COR-L47 (cell line): Measurements from ENCODE around the gene ETS1.

Experiments
- DNase-seq: peaks from one replicate; lab custom pipeline; 2025; lab: John Stamatoyannopoulos, UW

Gene ETS1, protein sequence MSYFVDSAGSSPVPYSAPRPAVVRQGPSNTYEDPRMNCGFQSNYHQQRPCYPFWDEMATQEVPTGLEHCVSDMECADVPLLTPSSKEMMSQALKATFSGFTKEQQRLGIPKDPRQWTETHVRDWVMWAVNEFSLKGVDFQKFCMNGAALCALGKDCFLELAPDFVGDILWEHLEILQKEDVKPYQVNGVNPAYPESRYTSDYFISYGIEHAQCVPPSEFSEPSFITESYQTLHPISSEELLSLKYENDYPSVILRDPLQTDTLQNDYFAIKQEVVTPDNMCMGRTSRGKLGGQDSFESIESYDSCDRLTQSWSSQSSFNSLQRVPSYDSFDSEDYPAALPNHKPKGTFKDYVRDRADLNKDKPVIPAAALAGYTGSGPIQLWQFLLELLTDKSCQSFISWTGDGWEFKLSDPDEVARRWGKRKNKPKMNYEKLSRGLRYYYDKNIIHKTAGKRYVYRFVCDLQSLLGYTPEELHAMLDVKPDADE

GRCh38 chr11:128587415-128587814, at the start of gene ETS1:
ETS1 (minus strand) TSS chr11:128587558; CDS start chr11:128573130, 14,428 bp downstream.
- no peak for DNase-seq

GRCh38 chr11:128634395-128634794, 47.0 kb upstream of the ETS1 start:
- no peak for DNase-seq

DNA sequence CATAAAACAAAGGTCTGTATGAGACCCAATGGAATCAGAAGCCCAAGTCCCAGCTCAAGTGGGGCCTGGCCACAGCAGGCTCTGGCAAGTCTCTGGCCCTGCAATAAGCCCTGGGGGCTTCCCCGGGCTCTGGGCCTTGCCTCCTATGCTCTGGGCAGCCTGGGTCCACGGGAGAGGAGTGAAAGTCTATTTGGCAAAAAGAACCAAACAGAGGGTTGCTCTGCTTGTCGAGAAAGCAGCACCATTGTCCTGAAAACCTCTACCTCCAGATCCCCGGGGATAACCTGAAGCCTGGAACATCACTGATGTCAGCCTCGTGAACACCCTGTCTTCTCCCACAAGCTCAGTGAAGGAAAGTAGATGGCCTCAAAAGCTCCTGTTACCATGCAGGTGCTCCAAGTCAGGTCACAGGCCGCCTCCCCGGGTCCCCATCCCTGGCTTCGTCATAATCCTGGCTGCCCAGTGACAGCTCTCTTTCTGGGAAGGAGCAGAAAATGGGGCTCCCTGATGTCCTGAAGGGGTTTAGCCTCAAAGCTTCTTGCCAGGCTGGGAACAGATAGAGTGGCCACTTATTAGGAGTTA, 46.1 kb upstream of the ETS1 start:
- DNase-seq: no peak

- peak; percentile 26 for DNase-seq
Measured at GRCh38 chr11:128632141-128632791, 44.9 kb upstream of the ETS1 start.

DNA sequence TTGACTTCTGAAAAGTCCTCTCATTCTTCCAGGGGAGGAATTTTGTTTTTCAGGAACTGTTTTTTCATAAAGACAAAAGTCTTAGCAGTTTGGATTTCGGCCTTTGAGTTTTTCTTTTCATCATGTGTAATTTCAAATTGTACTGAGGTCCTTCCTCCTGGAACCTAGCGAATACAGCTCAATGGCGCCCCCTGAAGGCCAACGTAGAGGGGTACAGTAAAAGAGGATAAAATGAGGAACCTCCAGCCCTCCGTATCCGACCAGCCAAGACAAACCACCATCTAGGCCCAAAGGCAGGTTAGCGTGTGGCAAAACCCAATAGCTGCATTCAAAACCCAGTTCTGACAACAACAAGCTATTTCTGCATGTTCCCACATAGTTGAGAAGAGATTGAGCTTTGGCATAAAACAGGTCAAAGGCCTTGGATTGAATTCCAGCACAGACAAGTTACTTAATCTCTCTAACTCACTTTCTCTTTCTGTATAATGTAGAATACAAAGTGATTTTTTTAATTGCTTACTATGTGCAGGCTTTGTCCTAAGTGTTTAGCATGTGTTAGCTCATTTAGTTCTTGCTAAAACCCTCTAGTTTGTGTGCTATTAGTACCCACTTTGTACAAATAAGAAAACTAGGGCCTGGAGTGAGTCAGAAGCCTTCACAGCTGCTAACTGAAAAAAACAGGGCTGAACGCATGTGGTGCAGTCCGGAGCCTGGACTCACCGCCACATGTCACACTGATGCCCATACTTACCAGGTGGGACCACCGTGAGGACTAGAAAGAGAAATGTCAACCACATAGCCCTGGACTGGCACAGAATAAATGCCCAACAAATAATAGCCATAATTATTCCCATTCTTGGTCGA, 43.2 kb upstream of the ETS1 start:
- DNase-seq: peak; percentile 77

DNA sequence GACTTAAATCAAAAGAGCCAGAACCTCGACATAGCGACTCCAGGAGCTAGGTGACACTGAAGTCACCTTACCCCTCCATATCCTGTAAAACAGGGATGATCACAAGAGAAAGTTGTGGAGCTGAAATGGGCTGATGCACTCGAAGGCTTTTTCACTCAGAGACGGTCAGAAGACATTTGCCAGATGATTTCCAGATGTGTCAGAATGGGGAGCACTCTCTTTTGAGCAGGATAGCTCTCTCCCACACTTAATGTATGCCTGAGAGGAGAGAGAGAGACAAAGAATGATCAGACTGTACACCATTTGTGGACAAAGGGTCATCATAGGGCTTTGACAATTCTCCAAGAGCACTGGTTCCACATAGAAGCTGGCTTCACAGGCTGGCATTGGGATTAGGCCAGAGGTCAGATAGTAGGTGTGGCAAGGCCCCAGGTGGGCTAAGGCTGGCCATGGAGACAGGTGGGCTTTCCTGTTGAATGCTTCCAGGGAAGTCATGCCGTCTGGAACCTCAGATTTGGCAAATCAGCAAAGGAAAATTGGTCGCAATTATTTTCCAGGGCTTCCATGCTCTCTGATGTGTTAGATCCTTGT, 42.3 kb upstream of the ETS1 start:
- no peak for DNase-seq

- no peak for DNase-seq
Measured at GRCh38 chr11:128628686-128629085, 41.3 kb upstream of the ETS1 start.

GRCh38 chr11:128628325-128628673, 40.9 kb upstream of the ETS1 start:
- no peak for DNase-seq

GRCh38 chr11:128627666-128628324, 40.4 kb upstream of the ETS1 start:
- no peak for DNase-seq

GRCh38 chr11:128626913-128627665, 39.7 kb upstream of the ETS1 start:
- no peak for DNase-seq

DNA sequence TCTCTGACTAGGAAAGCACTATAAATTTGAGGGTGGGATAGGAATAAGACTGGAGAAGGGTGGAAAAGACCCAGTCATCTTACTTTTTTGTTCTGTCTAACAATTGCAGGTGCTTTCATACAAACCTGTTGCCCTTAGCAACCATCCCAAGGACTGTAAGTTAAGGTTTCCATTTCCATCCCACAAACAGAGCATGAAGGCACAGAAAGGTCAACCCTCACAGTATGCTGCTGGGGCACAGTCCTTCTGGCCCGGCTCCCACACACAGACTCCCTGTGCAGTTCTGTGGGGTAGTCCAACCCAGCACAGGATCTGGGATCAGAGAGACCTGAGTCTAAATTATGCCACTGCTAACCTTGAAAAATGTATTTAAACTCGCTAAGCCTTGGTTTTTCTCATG, 38.4 kb upstream of the ETS1 start:
- DNase-seq: no peak

GRCh38 chr11:128625326-128625725, 38.0 kb upstream of the ETS1 start:
- DNase-seq: no peak

DNA sequence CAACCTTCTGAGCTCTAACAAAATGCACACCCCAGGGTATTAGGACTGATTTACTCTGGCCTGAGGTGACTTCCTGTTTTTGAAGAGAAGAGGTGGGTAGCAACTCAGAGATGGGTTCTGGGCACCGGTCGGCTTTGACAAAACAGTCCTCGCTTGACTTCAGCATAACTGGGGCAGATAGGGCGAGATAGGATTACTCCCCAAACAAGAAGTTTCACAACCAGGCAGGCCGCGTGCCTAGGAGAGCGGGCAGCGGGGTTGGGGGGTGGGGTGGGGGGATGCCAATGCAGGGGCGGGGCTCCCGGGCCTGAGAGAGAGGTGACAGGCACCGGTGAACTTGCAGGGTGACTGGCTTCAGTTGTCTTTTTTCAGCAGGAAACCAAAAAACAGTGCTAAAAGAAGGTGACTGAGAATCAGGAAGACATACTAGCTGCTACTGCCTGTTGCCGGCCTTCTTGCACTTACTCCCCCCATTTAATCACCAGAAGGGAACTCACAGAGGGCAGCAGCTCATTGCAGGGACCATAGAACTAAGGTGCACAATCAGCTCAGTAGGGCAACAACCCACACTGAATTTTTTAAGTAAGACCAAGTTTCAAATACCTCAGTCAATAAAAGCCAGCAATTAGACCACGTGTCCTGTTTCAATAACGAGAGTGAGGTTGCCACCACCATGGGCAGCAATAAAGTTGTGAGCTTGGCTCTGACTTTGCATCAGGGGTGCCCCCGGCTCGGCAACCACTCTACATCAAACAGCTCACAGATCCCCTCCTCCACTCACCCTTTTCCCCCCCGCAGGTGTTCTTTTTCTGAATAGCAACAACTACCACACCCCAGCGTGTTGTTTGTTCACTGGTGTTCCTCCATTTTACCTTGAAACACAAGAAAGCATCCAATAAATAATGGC, 37.2 kb upstream of the ETS1 start:
- no peak for DNase-seq

DNA sequence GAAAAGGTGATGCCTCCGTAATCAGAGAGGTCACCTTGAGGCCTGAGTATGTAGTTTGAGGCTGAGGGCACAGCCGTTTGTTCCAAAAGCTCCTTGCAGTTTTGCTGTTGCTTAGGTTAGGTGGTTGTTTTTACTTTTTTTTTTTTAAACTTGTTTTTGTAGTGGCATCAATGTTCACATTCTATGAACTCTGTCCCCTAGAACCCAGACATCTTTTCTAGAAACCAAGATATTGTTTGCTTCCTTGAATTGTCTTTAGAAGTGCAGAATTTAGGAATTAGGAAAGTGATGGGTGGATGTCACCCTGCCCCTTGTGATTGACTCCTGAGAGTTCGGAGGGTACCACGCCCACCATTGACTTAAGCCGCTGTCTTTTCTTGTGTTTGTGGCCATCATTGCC, 35.7 kb upstream of the ETS1 start:
- DNase-seq: no peak

DNA sequence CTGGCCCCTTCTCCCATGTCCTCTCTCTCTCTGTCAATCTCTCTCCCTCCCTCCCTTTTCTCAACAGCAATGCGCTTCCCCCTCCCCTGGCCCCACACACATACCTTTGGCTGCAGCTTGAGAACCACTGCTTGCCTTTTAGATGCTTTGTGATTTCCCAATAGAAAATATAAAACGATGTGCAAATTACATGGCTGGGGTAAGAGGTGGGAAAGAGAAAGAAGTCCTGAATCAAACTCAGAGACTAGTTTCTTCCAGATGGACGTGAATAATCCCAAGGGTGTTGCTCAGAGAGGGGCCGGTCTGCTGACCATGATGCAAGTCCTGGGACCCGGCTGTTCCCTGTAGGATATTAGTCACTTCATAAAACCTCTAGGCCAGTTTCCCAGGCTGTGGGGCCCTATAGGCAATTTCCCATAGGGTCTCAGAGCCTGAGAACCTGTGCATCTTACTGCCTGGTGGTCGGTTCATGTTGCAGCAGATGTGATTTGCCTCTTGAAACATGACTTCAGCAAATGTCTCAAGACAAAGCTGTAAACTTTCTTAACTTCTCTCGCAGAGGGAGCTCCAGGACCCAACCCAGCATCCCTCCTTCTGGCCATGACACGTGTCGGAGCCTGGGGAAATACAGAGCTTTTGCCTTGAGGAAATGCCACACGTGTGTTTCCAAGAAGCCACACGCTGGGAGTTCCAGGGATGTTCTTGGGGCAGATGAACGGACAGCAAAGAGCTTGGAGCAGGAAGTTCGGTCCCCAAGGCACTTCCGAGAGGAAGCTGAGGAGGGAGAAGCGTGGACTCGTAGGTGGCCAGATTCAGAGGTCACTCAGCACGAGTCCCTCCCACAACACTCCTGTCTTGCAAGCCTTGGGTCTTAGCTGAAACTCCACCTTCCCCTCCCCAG, 34.5 kb upstream of the ETS1 start:
- DNase-seq: no peak

DNA sequence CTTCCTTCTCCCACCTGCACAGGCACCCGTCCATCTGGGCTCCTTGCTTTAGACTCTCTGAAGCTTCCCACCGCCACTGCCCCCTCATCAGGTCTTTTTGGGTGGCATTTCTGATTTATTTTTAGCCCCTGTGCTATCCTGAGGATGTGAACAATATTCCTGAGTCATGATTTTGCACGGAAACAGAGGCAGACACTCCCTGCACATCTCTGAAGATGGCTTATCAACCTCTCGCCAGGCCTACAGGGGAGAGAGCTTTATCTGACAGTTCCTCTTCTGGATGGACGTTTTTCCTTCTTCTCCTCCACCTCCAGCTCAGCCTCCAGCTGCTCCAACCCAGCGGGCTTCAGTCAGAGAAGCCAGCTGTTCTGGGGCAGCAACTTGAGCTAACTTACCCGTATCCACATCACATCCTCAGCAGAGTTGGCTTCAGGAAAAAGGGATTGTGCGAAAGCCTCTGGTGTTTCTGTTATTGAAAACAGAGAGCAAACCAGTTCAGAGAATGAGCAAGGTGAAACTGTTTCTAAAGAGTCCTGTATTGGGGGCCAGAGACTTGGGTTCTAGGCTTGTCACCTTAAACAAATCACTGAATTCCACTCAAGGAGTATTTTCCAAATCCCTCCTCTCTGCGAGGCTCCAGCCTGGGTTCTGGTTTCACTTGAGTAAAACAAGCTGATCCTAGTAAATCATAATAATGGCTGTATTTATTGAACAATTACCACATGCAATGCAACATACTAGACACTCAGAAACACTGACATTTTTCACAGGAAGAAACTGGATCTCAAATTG, 33.1 kb upstream of the ETS1 start:
- DNase-seq: no peak

DNA sequence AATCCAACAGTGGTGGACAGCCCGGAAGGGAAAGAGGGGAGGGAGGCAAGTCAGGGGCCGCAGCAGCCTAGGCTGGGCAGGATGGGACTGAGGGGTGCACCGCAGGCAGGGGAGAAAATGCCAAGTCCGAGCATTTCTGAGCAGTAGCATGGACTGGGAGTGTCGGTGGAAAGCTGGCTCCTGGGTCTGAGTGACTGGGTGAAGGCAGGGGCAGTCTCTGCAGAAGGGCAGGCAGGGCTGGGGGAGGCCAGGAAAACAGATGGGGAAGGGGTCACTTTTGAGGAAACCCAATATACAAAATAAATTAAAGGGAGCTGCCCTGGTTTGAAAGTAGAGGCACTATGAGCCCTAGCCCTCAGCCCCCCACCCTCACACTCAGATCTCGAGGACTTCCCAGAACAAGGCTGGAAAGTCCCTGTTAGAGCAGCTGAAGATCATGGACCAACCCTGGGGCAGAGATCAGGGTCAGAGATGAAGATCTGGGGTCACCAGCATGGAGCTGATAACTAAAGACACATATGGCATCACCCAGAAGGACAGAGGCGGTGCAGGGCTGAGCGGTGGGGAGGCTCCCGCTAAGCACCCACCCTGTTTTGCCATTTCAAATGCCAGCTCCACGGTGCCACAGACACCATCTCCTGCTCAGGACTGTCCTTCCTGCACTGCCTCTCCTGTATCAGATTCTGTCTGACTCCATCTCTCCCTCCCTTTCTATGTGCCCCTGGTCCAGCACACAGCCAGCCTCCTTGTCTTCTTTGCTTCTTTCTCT, 32.4 kb upstream of the ETS1 start:
- DNase-seq: no peak
